Loucy (cell line): Measurements from ENCODE around the gene CCDC85B.

Experiments used
- EZH2phosphoT487 ChIP-seq: fragments of 200-600 bp; IDR thresholded peaks from 2 replicates; pipeline ENCODE4 v1.6.1; 2018; ENCODE audit warnings: antibody characterized with exemption, mild to moderate bottlenecking, moderate library complexity, borderline replicate concordance
- TF ChIP-seq, protein P1 (sequence below): fragments of 200-600 bp; sonication (generic); conservative IDR thresholded peaks from 2 replicates; pipeline ENCODE4 v1.5.1; 2014; ENCODE audit warnings: mild to moderate bottlenecking, antibody characterized with exemption, low read length

DNA sequence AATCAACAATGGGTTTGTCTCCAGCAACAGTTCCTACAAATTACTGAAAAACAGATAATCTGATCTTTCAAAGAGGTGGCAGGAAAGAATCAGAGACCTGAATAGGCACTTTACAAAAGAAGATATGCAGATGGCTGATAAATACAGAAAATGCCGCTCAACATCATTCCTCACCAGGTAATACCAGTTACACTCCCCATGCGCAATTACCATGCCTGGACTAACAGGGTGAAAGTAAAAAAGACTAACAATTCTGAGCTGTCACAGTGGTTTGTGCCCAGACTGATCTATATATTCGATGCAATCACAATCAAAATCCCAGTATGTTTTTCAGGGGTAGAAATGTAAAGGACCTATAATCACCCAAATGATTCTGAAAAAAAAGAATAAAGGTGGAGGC lies 46.7 kb upstream of the CCDC85B start:
- TF ChIP-seq, protein P1, sequence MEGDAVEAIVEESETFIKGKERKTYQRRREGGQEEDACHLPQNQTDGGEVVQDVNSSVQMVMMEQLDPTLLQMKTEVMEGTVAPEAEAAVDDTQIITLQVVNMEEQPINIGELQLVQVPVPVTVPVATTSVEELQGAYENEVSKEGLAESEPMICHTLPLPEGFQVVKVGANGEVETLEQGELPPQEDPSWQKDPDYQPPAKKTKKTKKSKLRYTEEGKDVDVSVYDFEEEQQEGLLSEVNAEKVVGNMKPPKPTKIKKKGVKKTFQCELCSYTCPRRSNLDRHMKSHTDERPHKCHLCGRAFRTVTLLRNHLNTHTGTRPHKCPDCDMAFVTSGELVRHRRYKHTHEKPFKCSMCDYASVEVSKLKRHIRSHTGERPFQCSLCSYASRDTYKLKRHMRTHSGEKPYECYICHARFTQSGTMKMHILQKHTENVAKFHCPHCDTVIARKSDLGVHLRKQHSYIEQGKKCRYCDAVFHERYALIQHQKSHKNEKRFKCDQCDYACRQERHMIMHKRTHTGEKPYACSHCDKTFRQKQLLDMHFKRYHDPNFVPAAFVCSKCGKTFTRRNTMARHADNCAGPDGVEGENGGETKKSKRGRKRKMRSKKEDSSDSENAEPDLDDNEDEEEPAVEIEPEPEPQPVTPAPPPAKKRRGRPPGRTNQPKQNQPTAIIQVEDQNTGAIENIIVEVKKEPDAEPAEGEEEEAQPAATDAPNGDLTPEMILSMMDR, result no peak
- TF ChIP-seq EZH2phosphoT487, result no peak
